GM13977 (cell line): ENCODE results near the gene NAGS.
"Not testable (repeated sequence)": the region's sequence is repeated elsewhere in the genome, so short reads cannot be mapped to it uniquely, and the experiment has no call there.

Experiments
- DNase-seq: peaks from one replicate; pipeline ENCODE4 v3.0.0; 2012; ENCODE audit warnings: low spot score
- in situ Hi-C: fragments of 300-500 bp; cut with MboI; formaldehyde crosslinking; loops from one replicate; pipeline ENCODE4 v1.12.0; 2022; ENCODE audit warnings: low sequenced_read_pairs, low pct_unique_long_range_greater_than_20kb, mixed read lengths, inconsistent platforms; ENCODE audit not compliant: unreplicated experiment
- TF ChIP-seq, protein P1 (sequence below): IDR thresholded peaks from 2 replicates; pipeline ENCODE4 v1.5.1; 2012; ENCODE audit warnings: mild to moderate bottlenecking, control low read depth; ENCODE audit not compliant: insufficient read depth; ENCODE audit errors: extremely low read depth, missing control alignments

The NAGS gene

DNA sequence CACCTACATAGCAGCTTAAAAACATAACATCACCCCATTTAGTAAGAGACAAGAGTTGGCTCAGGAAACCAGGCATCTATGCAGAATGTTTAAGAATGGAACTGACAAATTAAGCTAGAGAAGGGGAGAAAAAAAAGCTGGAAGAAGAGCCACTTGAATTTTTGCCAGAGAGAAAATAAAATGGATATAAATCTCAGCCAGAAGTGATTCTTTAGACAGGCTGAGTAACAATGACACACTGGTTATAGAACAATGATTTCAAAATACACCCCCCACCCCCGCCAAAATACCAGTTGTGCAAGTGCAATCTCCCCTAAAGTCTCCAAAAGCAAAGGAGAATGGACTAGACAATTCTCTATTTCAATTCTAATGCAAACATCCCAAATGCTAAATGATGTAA, 39.6 kb downstream of the NAGS start:
- TF ChIP-seq, protein P1, sequence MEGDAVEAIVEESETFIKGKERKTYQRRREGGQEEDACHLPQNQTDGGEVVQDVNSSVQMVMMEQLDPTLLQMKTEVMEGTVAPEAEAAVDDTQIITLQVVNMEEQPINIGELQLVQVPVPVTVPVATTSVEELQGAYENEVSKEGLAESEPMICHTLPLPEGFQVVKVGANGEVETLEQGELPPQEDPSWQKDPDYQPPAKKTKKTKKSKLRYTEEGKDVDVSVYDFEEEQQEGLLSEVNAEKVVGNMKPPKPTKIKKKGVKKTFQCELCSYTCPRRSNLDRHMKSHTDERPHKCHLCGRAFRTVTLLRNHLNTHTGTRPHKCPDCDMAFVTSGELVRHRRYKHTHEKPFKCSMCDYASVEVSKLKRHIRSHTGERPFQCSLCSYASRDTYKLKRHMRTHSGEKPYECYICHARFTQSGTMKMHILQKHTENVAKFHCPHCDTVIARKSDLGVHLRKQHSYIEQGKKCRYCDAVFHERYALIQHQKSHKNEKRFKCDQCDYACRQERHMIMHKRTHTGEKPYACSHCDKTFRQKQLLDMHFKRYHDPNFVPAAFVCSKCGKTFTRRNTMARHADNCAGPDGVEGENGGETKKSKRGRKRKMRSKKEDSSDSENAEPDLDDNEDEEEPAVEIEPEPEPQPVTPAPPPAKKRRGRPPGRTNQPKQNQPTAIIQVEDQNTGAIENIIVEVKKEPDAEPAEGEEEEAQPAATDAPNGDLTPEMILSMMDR, result no peak
- no peak for DNase-seq
- in situ Hi-C loops, result no loop called here

DNA sequence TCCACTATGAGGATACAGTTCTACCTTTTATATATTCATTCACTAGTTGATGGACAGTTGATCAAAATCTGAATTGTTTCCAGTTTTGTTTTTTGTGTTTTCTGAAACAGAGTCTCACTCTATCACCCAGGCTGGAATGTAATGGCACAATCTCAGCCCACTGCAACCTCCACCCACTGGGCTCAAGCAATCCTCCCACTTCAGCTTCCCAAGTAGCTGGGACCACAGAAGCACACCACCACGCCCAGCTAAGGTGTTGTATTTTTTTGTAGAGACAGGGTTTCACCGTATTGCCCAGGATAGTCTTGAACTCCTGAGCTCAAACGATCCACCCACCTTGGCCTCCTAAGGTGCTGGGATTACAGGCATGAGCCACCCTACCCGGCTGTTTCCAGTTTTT, 41.1 kb downstream of the NAGS start:
- no peak for DNase-seq
- TF ChIP-seq, protein P1, result no peak
- in situ Hi-C loops, result no loop called here

DNA sequence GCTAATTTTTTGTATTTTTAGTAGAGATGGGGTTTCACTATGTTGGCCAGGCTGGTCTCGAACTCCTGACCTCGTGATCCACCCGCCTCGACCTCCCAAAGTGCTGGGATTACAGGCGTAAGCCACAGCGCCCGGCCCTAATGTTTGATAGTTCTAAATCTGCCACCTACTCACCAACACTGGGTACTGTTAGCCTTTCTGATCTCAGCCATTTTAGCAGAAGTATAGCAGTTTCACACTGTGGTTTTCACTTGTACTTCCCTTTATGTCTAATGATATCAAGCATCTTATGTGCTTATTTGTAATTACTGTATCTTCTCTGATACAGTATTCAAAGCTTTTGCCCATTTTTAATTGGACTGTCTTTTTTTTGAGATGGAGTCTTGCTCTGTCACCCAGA, 42.5 kb downstream of the NAGS start:
- DNase-seq, in situ Hi-C loops: not testable (repeated sequence)

DNA sequence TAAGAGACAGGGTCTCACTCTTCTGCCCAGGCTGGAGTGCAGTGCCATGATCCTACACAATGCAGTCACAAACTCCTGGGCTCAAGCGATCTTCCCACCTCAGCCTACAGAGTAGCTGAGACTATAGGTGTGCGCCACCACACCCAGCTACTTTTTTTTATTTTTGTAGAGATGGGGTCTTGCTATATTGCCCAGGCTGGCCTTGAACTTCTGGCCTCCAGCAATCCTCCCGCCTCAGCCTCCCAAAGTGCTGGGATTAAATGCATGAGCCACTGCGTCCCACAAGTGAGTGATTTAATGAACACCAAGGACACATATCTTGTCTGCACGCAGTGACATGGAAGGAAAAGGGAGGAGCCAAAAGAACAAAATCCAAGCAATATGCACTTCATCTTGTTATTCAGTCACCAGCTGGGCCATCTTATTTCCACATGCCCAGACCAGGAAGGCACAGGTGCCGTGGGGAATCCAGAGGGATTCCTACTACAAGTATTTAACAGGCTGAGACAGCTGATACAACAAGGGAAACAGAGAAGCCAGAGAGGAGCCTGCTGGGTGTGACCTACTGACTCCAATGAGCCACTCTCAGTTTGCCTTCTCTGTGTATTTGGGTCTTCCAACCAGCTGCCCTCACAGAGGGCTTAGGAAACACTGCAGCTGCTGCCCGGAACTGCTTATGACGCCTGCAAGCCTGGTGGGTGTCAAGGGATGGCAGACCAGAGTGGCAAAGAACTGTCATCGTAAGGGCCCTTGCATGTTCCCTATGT, 45.1 kb downstream of the NAGS start:
- DNase-seq, result no peak
- in situ Hi-C loops, result no loop called here
- TF ChIP-seq, protein P1, result no peak

DNA sequence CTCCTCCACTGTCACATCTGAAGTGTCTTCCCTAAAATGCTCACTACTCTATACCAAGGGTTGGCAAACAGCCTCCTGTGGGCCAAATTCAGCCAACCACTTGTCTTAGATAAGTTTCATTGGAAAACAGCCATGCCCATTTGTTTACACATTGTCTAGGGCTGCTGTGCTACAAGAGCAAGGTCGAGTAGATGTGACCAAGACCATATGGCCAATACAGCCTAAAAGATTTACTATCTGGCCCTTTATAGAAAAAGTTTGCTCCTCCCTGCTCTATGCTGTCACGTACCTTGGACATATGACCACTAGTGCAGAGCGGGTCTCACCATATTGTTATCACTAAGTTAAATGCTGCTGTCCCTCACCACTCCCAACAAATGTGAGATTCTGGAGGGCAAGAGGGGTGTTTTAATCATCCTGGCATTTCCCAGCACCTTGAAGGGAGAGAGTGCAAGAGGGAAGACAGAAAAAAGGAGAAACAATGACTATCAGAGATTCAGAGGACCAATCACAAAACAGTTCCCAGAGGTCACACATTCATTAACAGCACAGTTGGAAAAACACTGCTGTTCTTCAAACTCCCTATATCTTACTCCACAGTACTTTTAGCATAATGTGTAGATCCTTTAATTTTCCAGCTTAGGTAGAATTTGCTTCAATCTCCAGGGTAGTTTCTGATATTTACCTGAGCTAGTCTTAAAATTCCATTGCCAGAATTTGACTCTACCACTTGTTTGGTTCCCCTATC, 48.9 kb downstream of the NAGS start:
- in situ Hi-C loops, result no loop called here
- DNase-seq, result no peak
- TF ChIP-seq, protein P1, result no peak
